ENCODE data around the gene FGF9. TPM values are rescaled to one million over a fixed set of nuclear protein-coding genes. Genes with fewer than 3 reads are reported as not detected.

The FGF9 gene
- total RNA-seq, result 0.22 and 0.26 TPM in 2 replicates

GRCh38 chr13:21670883-21671619, at the start of gene FGF9:
Gene FGF9, plus strand, starts transcription at chr13:21671073. Its CDS starts 840 bp downstream, at chr13:21671913.

Other genes starting within 250 kb of the FGF9 start
- 151 and 168 TPM in 2 replicates for gene ZDHHC20, start 211.8 kb upstream of the FGF9 start, total RNA-seq
- 47.8 and 50.6 TPM in 2 replicates for gene MICU2, start 66.9 kb upstream of the FGF9 start, total RNA-seq